ENCODE measurements around the gene ACTRT2.

GRCh38 chr1:2982615-2983318 lies 38.5 kb upstream of the ACTRT2 start:
- TF ChIP-seq CTCF (IDR thresholded peaks at IDR 0.05): no peak
- no peak for TF ChIP-seq EZH2 (IDR thresholded peaks at IDR 0.05; ENCODE audit: borderline replicate concordance, insufficient read depth, low read depth, low read length, poor library complexity, severe bottlenecking)
